ENCODE data around the gene TCF19. TPM values are rescaled to one million over a fixed set of nuclear protein-coding genes. Genes with fewer than 3 reads are reported as not detected.

Gene TCF19
- total and polyA plus RNA-seq, 2 experiments from 2014 or later, result 3.7 to 7.3 TPM

GRCh38 chr6:31131595-31131994 is 26.8 kb upstream of the TCF19 start:
- no peak overlapping the region for H3K4me3 ChIP-seq
- H3K27ac ChIP-seq, result no peak overlapping the region
- H3K36me3 ChIP-seq, result no peaks in the 10 kb centered on the region
- H3K4me1 ChIP-seq (ENCODE audit: low read depth), result no peaks in the 10 kb centered on the region
- no peak for DNase-seq (ENCODE audit: low read depth in 1 of 2, low spot score in 1 of 2)
- no peaks in the 10 kb centered on the region for H3K9me3 ChIP-seq (ENCODE audit: low read depth)
- no peak for TF ChIP-seq CTCF (IDR thresholded peaks at IDR 0.05; ENCODE audit: low read depth, low read length)
- H3K27me3 ChIP-seq, result peaks cover 8% of the 10 kb centered on the region

GRCh38 chr6:31132806-31133205 is 25.6 kb upstream of the TCF19 start:
- Histone ChIP-seq H3K4me1 (ENCODE audit: low read depth) (no peaks in the 10 kb centered on the region), H3K27me3 (peaks cover 8% of the 10 kb centered on the region), H3K27ac (no peak overlapping the region), H3K4me3 (no peak overlapping the region), H3K9me3 (ENCODE audit: low read depth) (no peaks in the 10 kb centered on the region), H3K36me3 (no peaks in the 10 kb centered on the region)
- DNase-seq (ENCODE audit: low read depth in 1 of 2, low spot score in 1 of 2), result no peak
- TF ChIP-seq CTCF (IDR thresholded peaks at IDR 0.05; ENCODE audit: low read depth, low read length), result no peak

GRCh38 chr6:31135710-31136109 is 22.7 kb upstream of the TCF19 start:
- no peaks in the 10 kb centered on the region for H3K4me1 ChIP-seq (ENCODE audit: low read depth)
- TF ChIP-seq CTCF (IDR thresholded peaks at IDR 0.05; ENCODE audit: low read depth, low read length), result no peak
- H3K4me3 ChIP-seq, result no peak overlapping the region
- no peaks in the 10 kb centered on the region for H3K36me3 ChIP-seq
- no peak for DNase-seq (ENCODE audit: low read depth in 1 of 2, low spot score in 1 of 2)
- no peaks in the 10 kb centered on the region for H3K9me3 ChIP-seq (ENCODE audit: low read depth)
- no peak overlapping the region for H3K27ac ChIP-seq
- H3K27me3 ChIP-seq, result no peaks in the 10 kb centered on the region

- Histone ChIP-seq H3K4me3 (no peak within 1 kb of the TSS), H3K27me3 (no peaks in the 10 kb centered on the region), H3K27ac (no peak within 1 kb of the TSS), H3K9me3 (ENCODE audit: low read depth) (no peaks in the 10 kb centered on the region), H3K4me1 (ENCODE audit: low read depth) (no peaks in the 10 kb centered on the region), H3K36me3 (no peaks in the 10 kb centered on the region)
- TF ChIP-seq CTCF (IDR thresholded peaks at IDR 0.05; ENCODE audit: low read depth, low read length), result no peak
- DNase-seq (ENCODE audit: low read depth in 1 of 2, low spot score in 1 of 2), result no peak
These were observed 19.4 kb upstream of the TCF19 start, which contains the start of gene PSORS1C2 for GRCh38 chr6:31138982-31139381. PSORS1C2 (minus strand) TSS chr6:31139066; CDS start chr6:31139026, 40 bp downstream.

- H3K36me3 ChIP-seq, result no peaks in the 10 kb centered on the region
- H3K9me3 ChIP-seq (ENCODE audit: low read depth), result no peaks in the 10 kb centered on the region
- no peak overlapping the region for H3K4me3 ChIP-seq
- no peaks in the 10 kb centered on the region for H3K4me1 ChIP-seq (ENCODE audit: low read depth)
- H3K27ac ChIP-seq, result no peak overlapping the region
- no peak for TF ChIP-seq CTCF (IDR thresholded peaks at IDR 0.05; ENCODE audit: low read depth, low read length)
- H3K27me3 ChIP-seq, result no peaks in the 10 kb centered on the region
- peak in 1 of 2 donors; percentile 79 for DNase-seq (ENCODE audit: low read depth in 1 of 2, low spot score in 1 of 2)
These were observed 18.8 kb upstream of the TCF19 start for GRCh38 chr6:31139599-31139998.

- Histone ChIP-seq H3K4me3 (no peak overlapping the region), H3K27me3 (no peaks in the 10 kb centered on the region), H3K36me3 (no peaks in the 10 kb centered on the region), H3K27ac (no peak overlapping the region), H3K9me3 (ENCODE audit: low read depth) (no peaks in the 10 kb centered on the region), H3K4me1 (ENCODE audit: low read depth) (no peaks in the 10 kb centered on the region)
- no peak for DNase-seq (ENCODE audit: low read depth in 1 of 2, low spot score in 1 of 2)
- no peak for TF ChIP-seq CTCF (IDR thresholded peaks at IDR 0.05; ENCODE audit: low read depth, low read length)
These were observed 17.7 kb upstream of the TCF19 start for GRCh38 chr6:31140643-31141042.

Measured in cardiac muscle cell (in vitro differentiated cells and primary cell).